D721Med (cell line): ENCODE data around the gene ZMIZ1.

Experiments
- DNase-seq: peaks from one replicate; pipeline ENCODE4 v3.0.0; 2011; ENCODE audit warnings: low spot score; ENCODE audit not compliant: insufficient read length
- FAIRE-seq: peaks from 2 replicates; lab custom pipeline; 2011; peaks lifted over from hg19 to GRCh38; lab: Jason Lieb, UNC
- TF ChIP-seq, protein P1 (sequence below): IDR thresholded peaks from 2 replicates; pipeline ENCODE4 v1.5.1; 2012; ENCODE audit warnings: mild to moderate bottlenecking, control low read depth; ENCODE audit not compliant: insufficient read depth; ENCODE audit errors: missing control alignments

The ZMIZ1 gene

DNA sequence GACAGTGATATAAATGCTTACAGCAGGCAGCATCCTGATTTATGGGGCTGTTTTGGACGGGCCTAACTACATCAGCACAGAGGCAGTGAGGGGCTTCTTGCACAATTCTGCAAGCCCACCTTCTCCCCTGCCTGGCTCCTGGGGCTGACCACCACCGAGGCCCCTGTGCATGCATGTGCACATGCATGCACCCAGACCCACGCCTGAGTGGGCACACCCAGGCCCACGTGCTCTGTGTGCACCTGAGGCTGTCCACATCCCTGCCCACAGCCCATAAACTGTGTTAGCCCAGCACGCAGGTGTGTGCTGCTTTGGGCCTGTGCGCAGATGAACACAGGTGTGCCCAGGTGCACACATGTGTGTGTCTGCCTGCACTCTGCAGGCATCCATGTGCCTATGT lies 40.0 kb downstream of the ZMIZ1 start:
- no peak for DNase-seq
- TF ChIP-seq, protein P1, sequence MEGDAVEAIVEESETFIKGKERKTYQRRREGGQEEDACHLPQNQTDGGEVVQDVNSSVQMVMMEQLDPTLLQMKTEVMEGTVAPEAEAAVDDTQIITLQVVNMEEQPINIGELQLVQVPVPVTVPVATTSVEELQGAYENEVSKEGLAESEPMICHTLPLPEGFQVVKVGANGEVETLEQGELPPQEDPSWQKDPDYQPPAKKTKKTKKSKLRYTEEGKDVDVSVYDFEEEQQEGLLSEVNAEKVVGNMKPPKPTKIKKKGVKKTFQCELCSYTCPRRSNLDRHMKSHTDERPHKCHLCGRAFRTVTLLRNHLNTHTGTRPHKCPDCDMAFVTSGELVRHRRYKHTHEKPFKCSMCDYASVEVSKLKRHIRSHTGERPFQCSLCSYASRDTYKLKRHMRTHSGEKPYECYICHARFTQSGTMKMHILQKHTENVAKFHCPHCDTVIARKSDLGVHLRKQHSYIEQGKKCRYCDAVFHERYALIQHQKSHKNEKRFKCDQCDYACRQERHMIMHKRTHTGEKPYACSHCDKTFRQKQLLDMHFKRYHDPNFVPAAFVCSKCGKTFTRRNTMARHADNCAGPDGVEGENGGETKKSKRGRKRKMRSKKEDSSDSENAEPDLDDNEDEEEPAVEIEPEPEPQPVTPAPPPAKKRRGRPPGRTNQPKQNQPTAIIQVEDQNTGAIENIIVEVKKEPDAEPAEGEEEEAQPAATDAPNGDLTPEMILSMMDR, result no peak
- no peak for FAIRE-seq

DNA sequence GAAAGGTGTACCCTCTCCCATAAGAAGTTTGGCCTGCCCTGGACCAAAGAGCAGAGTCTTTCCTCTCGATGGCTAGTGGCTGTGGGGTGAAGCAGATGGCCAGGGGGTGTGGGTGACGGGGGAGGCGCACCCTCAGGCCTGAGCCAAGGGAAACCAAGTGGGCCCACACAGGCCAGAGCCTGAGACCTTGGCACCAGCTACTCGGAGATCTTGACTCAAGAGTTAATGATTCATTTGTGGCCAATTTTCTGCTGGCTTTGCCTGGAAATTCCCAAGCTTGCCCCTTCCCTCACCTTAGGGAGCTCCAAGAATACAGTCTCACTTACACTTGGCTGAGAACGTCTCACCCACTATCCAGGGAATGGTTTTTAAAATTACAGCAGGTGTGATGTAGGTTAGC lies 42.7 kb downstream of the ZMIZ1 start:
- TF ChIP-seq, protein P1, result no peak
- no peak for DNase-seq

DNA sequence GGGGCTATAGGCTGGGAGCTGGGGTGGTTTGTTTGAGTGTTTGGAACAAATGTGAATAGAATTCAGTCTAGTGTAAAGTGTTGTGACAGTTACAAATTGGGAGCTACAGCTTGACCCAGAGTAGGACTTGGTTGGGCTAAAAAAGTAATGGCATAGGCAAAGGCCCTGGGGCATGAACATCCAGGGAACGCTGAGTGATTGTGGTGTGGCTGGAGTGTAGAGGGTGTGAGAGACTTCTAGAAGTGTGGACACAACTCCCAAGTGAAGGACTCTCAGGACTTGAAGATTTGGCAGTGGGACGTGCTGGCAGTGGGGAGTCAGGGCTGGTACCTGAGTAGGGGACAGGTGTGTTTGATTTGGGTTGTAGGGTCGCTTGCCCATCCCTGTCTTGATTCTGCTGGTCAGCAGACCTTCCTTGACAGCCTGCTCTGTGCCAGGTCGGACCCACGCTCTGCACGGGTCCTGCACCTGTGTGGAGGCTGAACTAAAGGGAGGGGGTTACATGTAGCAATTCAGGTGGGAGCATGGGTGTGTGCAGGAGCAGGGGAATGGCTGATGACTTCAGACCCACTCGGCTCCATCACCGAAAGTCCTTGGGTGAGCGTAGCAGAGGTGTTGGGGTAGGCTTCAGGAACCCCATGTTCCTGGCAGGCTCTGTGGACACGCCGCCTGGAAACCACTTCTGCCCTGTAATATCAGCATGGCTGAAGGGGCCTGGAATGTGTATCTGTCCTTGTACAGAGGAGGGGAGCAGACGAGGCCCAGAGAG lies 43.3 kb downstream of the ZMIZ1 start:
- DNase-seq (no peak), FAIRE-seq (no peak)
- TF ChIP-seq, protein P1, result no peak

More for the DNA sequence above, 42.7 kb downstream of the ZMIZ1 start:
- FAIRE-seq, result no peak

DNA sequence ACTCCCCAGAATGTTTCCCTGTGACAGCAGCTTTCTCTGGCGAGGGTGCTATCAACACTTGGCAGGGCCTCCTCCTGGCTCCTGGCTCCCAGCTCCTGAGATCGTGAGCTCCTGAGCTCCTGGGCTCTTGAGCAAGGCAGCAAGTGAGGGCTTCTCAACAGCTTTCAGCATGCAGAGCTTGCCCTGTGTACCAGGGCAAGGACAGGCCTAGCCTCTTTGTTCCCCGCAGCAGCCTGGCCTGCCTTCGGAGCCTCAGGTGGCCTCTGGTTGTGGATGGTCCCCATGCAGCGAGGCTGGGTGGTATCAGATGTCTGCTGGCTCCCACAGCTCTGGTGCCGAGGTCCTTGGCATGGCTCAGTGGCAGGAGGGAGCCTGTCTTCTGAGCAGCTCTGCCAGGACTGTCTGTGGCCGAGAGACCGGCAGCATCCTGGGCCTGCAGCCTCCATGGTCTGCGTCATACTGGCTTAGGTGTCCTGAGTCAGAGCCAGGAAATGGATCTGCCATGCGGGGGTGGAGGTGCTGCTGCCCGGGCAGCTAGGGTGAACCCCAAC lies 44.2 kb downstream of the ZMIZ1 start:
- no peak for FAIRE-seq
- TF ChIP-seq, protein P1, result no peak
- DNase-seq, result no peak

DNA sequence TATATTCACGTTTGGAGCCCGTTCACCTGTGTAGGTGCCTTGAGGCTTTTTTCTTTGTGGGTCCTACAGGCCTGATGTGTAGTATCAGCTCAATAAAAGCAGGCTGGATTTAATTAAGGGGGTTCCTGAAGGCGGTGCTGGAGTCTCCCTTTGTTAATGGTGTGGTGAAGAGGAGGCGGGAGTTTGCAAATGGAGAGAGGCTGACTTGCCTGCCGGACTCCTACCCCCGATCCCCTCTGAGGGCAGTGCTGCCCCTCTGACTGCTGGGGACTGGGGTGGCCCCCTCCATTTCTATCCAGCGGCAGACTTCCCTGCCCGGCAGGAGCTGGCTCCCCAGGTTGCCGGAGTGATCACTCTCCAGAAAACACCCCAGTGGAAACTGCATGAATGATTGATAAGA lies 45.1 kb downstream of the ZMIZ1 start:
- DNase-seq (peak; percentile 50), FAIRE-seq (no peak)
- TF ChIP-seq, protein P1, result no peak

DNA sequence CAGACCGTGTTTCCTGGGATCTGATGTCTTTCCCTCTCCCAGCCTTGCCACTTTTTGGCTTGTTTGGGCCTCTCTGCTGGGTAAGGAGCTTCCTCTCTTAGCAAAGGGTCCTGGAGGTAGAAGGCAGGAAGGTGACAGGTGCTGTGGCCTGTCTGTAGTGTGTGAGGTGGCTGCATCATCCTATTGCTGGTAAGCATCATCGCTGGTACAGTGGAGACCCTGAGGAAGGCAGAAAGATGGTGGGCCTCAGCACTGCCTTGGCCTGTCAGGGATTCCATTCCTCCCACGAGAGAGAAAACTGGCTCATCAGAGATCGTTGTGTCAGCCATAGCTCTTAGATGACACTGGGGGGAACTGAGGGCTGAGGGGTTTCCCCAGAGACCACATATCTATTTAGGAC lies 46.5 kb downstream of the ZMIZ1 start:
- TF ChIP-seq, protein P1, result no peak
- FAIRE-seq (no peak), DNase-seq (no peak)

DNA sequence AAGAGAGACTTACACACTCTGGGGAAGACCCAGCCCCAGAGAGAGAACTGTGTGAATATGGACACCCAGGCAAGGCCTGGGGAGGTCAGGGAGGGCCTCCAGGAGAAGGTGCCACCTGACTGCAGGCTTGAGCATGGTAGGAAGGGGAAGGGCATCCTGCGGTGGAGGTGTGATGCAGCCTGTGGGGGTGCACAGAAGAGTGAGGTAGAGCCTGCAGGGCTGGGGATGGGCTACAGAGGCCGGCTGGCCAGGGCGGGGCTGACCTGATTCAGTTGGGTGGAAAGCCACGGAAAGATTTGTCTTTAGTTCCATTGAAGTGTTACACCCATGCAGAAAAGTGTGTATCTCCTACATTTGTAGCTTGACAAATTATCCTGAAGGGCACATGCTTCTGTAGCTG lies 47.6 kb downstream of the ZMIZ1 start:
- DNase-seq (no peak), FAIRE-seq (no peak)
- TF ChIP-seq, protein P1, result no peak
